ENCODE results near the gene SNX10.

Gene SNX10

GRCh38 chr7:26298472-26299058, 6.9 kb downstream of the SNX10 start:
- no peak for DNase-seq (ENCODE audit: low read depth)

GRCh38 chr7:26305090-26305868, 13.6 kb downstream of the SNX10 start:
- no peak for DNase-seq (ENCODE audit: low read depth)

GRCh38 chr7:26305869-26306665, 14.4 kb downstream of the SNX10 start:
- no peak for DNase-seq (ENCODE audit: low read depth)

- DNase-seq (ENCODE audit: low read depth): no peak
Observed at GRCh38 chr7:26306790-26307189, 15.1 kb downstream of the SNX10 start.

GRCh38 chr7:26307226-26307625, 15.6 kb downstream of the SNX10 start:
- no peak for DNase-seq (ENCODE audit: low read depth)

GRCh38 chr7:26307791-26308190, 16.1 kb downstream of the SNX10 start:
- DNase-seq (ENCODE audit: low read depth): no peak

GRCh38 chr7:26308551-26308950, 16.9 kb downstream of the SNX10 start:
- no peak for DNase-seq (ENCODE audit: low read depth)

GRCh38 chr7:26309089-26309488, 17.4 kb downstream of the SNX10 start:
- no peak for DNase-seq (ENCODE audit: low read depth)

- no peak for DNase-seq (ENCODE audit: low read depth)
Observed at GRCh38 chr7:26311798-26312197, 20.1 kb downstream of the SNX10 start.

- no peak for DNase-seq (ENCODE audit: low read depth)
Observed at GRCh38 chr7:26317211-26317610, 25.5 kb downstream of the SNX10 start.

- no peak for DNase-seq (ENCODE audit: low read depth)
Observed at GRCh38 chr7:26318921-26319320, 27.3 kb downstream of the SNX10 start.

GRCh38 chr7:26319636-26320035, 28.0 kb downstream of the SNX10 start:
- no peak for DNase-seq (ENCODE audit: low read depth)

GRCh38 chr7:26320878-26321277, 29.2 kb downstream of the SNX10 start:
- DNase-seq (ENCODE audit: low read depth): no peak

GRCh38 chr7:26321435-26321834, 29.8 kb downstream of the SNX10 start:
- DNase-seq (ENCODE audit: low read depth): no peak

- DNase-seq (ENCODE audit: low read depth): no peak
Observed at GRCh38 chr7:26326211-26326610, 34.5 kb downstream of the SNX10 start.

GRCh38 chr7:26328498-26329390, 37.1 kb downstream of the SNX10 start:
- DNase-seq (ENCODE audit: low read depth): no peak

- no peak for DNase-seq (ENCODE audit: low read depth)
Observed at GRCh38 chr7:26329520-26330255, 38.0 kb downstream of the SNX10 start.

- no peak for DNase-seq (ENCODE audit: low read depth)
Observed at GRCh38 chr7:26331113-26331512, 39.5 kb downstream of the SNX10 start.

- no peak for DNase-seq (ENCODE audit: low read depth)
Observed at GRCh38 chr7:26331789-26332188, 40.1 kb downstream of the SNX10 start.

- no peak for DNase-seq (ENCODE audit: low read depth)
Observed at GRCh38 chr7:26332698-26333097, 41.0 kb downstream of the SNX10 start.

- no peak for DNase-seq (ENCODE audit: low read depth)
Observed at GRCh38 chr7:26334166-26334859, 42.7 kb downstream of the SNX10 start.

All from stimulated activated CD8-positive, alpha-beta memory T cell treated with anti-CD3 and anti-CD28 coated beads, Interleukin-7, amount 100 ng/mL, for 24 hours (primary cell).